Measurements from ENCODE around the gene RASGRP2.

Gene RASGRP2

DNA sequence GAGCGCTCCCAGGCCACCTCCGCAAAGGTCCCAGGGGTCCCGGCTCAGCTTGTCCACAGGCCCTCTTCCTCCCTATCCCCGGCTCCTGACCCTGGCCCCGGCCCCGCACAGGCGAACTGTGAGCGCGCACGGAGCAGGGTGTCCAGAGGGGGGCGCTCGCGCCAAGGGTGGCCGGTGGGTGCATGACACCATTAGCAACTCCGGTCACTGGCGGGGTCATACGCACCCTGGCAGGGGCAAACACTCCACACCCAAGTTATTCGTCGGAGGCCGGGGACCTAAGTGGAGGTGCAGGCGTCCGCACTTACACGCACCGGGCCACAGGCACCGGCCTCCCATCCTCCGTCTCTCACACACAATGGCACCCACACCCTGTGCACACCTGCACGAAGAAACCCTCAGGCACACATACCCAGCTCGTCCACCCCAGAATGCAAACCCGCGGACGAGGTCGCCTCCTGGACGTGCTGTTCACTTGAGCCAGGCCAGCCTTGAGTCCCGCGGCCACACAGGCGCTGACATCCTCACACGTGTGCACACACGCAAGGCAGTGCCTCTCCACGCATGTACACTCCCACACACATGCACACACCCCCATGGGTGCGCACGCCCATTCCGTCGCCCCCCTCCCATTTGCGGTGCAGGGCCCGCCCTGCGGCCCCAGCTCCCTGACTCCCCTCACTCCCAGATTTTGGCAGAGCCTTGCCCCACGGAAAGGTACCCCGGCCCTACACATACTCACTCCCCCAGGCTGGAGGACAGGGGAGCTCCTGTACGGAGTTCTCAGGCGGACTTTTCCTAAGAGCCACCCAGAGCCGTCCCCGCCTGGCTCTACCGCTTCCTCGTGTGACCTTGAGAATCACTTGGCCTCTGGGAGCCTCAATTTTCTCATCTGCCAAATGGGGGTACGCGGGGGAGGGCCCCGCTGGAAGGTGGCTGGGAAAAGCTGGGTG lies at the start of gene RASGRP2:
Gene RASGRP2, minus strand, starts transcription at position 552 of the 953 bp plus-strand sequence. CDS start 1,276 bp downstream, outside the sequence.
- DNase-seq (ENCODE audit: low spot score), result peak; percentile 81

DNA sequence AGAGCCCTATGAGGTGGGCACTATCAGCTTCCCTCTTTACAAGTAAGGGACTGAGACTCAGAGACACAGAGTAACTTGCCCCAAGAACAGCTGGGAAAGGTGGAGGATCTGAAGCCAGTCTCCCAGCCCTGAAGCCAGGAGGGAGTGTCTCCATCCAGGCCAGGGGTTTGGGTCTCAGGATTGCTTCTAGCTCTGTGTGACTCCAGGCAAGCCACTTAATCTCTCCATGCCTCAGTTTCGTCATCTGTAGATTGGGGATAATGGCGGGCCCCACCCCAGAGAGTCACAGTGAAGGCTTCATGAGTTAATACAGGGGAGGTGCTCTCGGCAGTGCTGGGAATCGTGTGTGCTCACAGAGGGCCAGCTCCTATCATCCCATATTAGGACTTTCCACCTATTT lies 48.5 kb upstream of the RASGRP2 start:
- no peak for DNase-seq (ENCODE audit: low spot score)

GRCh38 chr11:64791781-64792291 lies 47.9 kb upstream of the RASGRP2 start:
- no peak for DNase-seq (ENCODE audit: low spot score)

GRCh38 chr11:64790205-64791095 lies 46.5 kb upstream of the RASGRP2 start:
- no peak for DNase-seq (ENCODE audit: low spot score)

GRCh38 chr11:64789331-64790204 lies 45.6 kb upstream of the RASGRP2 start:
- DNase-seq (ENCODE audit: low spot score), result no peak

DNA sequence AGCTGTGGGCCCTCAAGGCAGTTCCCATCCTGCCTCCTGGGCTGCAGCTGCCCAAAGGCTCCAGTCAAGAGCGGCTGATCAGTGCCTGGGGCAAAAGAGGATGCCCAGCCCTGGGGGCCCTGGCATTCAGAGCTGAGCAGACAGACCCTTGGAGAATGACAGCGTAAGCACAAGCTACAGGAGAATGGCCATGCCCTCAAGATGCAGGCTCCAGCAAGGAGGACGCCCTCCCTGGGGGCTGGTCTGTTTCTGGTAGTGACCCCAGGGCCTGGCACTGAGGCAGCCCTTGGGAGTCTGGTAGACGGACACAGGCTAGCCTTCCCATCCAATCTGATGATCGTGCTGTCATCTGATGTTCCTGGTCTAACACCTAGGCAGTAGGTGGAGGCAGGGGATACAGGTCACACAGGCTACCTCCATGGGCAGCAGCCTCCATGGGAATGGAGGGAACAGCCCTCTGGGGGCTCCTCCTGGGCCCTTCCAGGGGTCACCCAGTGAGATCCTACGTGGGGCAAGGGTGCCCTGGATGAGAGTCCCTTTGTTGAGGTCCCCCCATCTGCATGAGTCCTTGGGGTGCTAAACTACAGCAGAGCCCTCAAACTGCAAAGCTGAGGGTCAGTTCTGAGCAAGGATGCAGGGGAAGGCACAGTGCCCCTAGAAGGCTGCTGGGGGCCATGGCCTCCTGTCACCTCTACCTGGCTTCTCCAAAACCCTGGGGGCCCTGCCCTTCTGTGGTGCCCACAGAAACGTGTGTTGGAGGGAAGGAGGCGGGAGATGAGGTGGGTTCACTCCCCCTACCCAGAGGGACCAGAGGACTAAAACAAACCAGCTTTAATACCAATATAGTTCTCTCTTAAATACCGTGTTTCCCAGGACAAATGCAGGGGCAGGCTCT lies 44.6 kb upstream of the RASGRP2 start:
- peak; percentile 43 for DNase-seq (ENCODE audit: low spot score)

GRCh38 chr11:64787526-64788320 lies 43.8 kb upstream of the RASGRP2 start:
- DNase-seq (ENCODE audit: low spot score), result peak; percentile 50

DNA sequence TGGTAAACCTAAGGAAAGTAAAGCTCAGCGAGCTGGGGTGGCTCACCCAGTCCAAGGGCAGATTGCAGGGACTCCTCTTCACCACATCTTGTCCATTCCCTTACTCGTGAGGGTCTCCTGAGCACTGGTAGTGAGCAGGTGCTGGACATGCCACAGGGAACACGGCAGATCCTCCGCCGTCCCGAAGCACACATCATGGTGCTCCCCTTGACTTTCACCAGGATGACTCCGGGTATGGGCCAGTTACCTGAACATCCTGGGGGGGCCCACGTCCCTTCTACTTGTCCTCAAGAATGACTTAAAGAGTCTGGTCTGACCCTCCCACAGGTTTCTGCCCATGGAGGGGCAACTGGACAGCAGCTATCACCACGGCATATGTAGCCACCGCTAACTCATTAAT lies 42.4 kb upstream of the RASGRP2 start:
- no peak for DNase-seq (ENCODE audit: low spot score)

GRCh38 chr11:64784813-64785581 lies 41.1 kb upstream of the RASGRP2 start:
- DNase-seq (ENCODE audit: low spot score), result no peak

- peak; percentile 100 for DNase-seq (ENCODE audit: low spot score)
Observed at GRCh38 chr11:64778473-64779298, 34.7 kb upstream of the RASGRP2 start, which contains the start of gene SF1. Gene SF1 (minus strand): TSS chr11:64778542. CDS start chr11:64778392, 150 bp downstream.

GRCh38 chr11:64778223-64778472 lies 34.2 kb upstream of the RASGRP2 start:
- DNase-seq (ENCODE audit: low spot score), result no peak

DNA sequence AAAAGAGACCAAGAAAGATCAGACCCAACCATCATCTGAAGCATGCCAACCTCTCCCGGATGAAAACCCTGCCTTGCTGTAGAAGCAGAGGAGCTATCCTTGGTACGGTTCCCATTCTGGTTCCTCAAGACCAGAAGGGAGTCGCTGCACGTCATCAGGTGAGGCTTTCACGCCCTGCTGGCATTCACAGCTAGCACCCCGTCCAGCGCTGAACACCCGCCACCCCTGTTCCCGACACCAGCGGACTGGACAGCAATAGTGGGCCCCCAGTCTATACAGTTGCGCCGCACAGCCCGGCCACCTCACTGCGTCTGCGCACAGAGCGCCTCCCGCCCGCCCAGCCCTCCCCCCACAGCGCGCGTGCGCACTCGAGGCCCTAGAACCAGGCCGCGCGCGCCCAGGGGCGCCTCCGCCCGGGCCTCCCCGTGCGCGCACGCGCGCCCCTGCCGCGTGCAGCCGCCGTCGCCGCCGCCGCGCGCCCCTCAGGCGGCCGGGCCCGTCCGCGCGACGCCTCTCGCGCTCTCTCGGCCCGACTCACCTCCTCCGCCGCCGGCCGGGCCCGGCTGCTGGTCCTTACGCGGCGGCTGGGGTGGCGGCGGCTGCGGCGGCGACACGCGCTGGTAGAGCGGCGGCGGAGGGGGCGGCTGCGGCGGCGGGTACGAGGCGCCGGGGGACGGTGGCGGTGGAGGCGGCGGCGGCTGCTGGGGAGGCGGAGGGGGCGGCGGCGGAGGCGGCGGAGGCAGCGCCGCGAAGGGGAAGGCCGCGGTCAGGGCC lies 33.7 kb upstream of the RASGRP2 start:
- peak; percentile 88 for DNase-seq (ENCODE audit: low spot score)

- DNase-seq (ENCODE audit: low spot score), result no peak
Observed at GRCh38 chr11:64776875-64777274, 32.9 kb upstream of the RASGRP2 start.

- no peak for DNase-seq (ENCODE audit: low spot score)
Observed at GRCh38 chr11:64776425-64776824, 32.5 kb upstream of the RASGRP2 start.

DNA sequence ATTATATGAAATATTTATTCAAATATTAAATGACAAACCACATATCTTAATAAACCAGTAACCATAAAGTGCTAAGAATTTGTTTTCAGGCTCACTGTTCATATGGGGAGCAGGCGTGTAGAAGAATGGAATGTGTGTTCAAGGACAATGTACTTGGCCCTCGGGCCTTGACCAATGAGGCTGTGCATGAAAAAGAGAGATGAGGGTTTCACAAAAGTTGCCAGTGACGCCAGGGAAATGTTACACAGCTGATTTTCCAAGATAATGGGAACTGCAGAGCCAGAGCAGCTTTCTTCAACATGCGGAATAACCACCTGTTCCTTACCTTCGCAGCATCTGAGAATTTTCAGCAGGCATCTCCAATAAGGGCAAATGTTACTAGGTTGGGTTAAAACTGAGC lies 30.2 kb upstream of the RASGRP2 start:
- no peak for DNase-seq (ENCODE audit: low spot score)

DNA sequence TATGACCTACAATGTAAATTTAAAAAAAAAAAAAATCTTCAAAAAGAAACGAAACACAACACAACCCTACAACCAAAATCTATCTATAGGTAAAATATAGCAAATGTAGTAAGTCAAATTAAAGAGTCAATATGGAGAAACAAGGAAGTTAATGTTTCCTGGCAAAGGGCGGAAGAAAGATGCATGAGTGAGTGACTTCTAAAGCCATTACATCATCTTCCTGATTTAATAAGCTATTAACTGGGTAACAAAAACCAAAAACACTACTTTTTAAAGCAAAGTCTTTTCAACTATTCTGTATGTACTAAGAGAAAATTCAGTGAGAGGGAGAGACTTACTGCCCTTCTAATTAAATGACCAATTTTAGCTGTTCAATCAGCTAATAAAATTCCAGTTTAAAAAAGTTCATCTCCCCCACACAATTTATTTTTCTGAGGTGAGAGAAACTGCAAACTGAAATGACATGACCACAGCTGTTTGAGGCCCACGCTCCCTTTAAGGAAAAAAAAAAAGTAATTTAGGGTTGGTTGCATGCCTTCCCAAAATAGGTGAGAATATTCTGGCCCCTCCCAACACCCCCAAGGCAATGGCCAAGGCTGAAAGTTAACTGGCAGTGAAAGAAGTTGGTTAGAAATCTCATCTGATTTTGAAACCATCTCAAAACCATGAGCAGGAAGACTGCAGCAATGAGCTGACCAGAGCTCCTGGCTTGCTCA lies 28.5 kb upstream of the RASGRP2 start:
- DNase-seq (ENCODE audit: low spot score), result no peak

- no peak for DNase-seq (ENCODE audit: low spot score)
Observed at GRCh38 chr11:64771861-64772260, 27.9 kb upstream of the RASGRP2 start.

All from ecto neural progenitor cell (in vitro differentiated cells).